Loucy (cell line): Measurements from ENCODE around the gene DLL4.

Source experiments
- EZH2phosphoT487 ChIP-seq: fragments of 200-600 bp; IDR thresholded peaks from 2 replicates; pipeline ENCODE4 v1.6.1; 2018; ENCODE audit warnings: antibody characterized with exemption, mild to moderate bottlenecking, moderate library complexity, borderline replicate concordance
- TF ChIP-seq, protein P1 (sequence below): fragments of 200-600 bp; sonication (generic); conservative IDR thresholded peaks from 2 replicates; pipeline ENCODE4 v1.5.1; 2014; ENCODE audit warnings: mild to moderate bottlenecking, antibody characterized with exemption, low read length

DNA sequence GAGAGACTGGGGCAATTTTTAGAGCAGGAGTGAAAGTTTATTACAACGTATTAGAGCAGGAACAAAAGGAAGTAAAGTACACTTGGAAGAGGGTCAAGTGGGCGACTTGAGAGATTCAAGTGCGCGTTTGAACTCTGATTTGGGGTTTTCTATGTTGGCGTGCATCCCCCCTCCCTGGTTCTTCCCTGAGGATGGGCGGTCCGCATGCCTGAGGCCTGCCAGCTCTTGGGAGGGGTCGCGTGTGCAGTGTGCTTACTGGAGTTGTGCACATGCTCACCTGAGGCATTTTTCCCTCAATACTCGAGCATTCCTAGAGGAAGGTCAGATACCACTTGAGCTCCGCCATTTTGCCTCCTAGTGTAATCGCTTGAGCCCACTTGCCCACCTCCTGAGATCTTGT is 13.7 kb downstream of the DLL4 start:
- TF ChIP-seq, protein P1, sequence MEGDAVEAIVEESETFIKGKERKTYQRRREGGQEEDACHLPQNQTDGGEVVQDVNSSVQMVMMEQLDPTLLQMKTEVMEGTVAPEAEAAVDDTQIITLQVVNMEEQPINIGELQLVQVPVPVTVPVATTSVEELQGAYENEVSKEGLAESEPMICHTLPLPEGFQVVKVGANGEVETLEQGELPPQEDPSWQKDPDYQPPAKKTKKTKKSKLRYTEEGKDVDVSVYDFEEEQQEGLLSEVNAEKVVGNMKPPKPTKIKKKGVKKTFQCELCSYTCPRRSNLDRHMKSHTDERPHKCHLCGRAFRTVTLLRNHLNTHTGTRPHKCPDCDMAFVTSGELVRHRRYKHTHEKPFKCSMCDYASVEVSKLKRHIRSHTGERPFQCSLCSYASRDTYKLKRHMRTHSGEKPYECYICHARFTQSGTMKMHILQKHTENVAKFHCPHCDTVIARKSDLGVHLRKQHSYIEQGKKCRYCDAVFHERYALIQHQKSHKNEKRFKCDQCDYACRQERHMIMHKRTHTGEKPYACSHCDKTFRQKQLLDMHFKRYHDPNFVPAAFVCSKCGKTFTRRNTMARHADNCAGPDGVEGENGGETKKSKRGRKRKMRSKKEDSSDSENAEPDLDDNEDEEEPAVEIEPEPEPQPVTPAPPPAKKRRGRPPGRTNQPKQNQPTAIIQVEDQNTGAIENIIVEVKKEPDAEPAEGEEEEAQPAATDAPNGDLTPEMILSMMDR: no peak
- TF ChIP-seq EZH2phosphoT487: no peak
